GM10248 (cell line): Measurements from ENCODE around the gene TRIM47.

ENCODE experiments used
- CTCF ChIA-PET: fragments of 300-600 bp; sonication (Branson Sonifier 250); formaldehyde crosslinking; extraction: SDS; loops from one replicate; lab custom pipeline; 2021; ENCODE audit warnings: antibody characterized with exemption; lab: Yijun Ruan, JAX
- POLR2A ChIA-PET: fragments of 350-650 bp; sonication (Branson Sonifier 250); formaldehyde crosslinking; extraction: SDS; loops from one replicate; lab custom pipeline; 2020; ENCODE audit warnings: antibody characterized with exemption; lab: Yijun Ruan, JAX
- DNase-seq: peaks from one replicate; pipeline ENCODE4 v3.0.0; 2012; ENCODE audit errors: extremely low spot score
- CTCF ChIP-seq: IDR thresholded peaks from 2 replicates; pipeline ENCODE4 v1.5.1; 2012; ENCODE audit warnings: mild to moderate bottlenecking, low read depth; ENCODE audit errors: extremely low read depth, missing control alignments, control extremely low read depth

Gene TRIM47

GRCh38 chr17:75922963-75923874 is 44.8 kb upstream of the TRIM47 start:
- no peak for DNase-seq
- POLR2A ChIA-PET = no interaction called here
- no peak for TF ChIP-seq CTCF
- CTCF ChIA-PET = interaction anchor here (0.8 to 1.5 kb wide), 3 partner anchors 18 to 27 kb away, joined by 3 to 4 read pairs (median 3); partner anchors contain the start of gene FBF1

- ChIA-PET POLR2A (no interaction called here), CTCF (interaction anchor here (0.9 to 1.1 kb wide), 3 partner anchors 17 to 23 kb away, joined by 3 to 4 read pairs (median 4); partner anchors contain the start of gene FBF1)
- TF ChIP-seq CTCF = no peak
- DNase-seq = no peak
These were observed 44.0 kb upstream of the TRIM47 start for GRCh38 chr17:75922173-75922961.

- no peak for DNase-seq
- POLR2A ChIA-PET = no interaction called here
- CTCF ChIA-PET = interaction anchor here (0.8 to 1.4 kb wide), 5 partner anchors 8 to 39 kb away, joined by 3 to 4 read pairs (median 3); partner anchors contain the start of gene FBF1
- TF ChIP-seq CTCF = no peak
These were observed 43.2 kb upstream of the TRIM47 start for GRCh38 chr17:75921596-75921995.

- POLR2A ChIA-PET = interaction anchor here (0.5 to 0.7 kb wide), 2 partner anchors 12 to 24 kb away, joined by 3 to 6 read pairs; partner anchors contain the start of gene TRIM65
- no peak for DNase-seq
- CTCF ChIA-PET = interaction anchor here (0.7 to 2.2 kb wide), 6 partner anchors 10 to 262 kb away, joined by 3 to 7 read pairs (median 4); no protein-coding TSS in a partner anchor
- TF ChIP-seq CTCF = no peak
These were observed 41.7 kb upstream of the TRIM47 start for GRCh38 chr17:75920045-75920560.

DNA sequence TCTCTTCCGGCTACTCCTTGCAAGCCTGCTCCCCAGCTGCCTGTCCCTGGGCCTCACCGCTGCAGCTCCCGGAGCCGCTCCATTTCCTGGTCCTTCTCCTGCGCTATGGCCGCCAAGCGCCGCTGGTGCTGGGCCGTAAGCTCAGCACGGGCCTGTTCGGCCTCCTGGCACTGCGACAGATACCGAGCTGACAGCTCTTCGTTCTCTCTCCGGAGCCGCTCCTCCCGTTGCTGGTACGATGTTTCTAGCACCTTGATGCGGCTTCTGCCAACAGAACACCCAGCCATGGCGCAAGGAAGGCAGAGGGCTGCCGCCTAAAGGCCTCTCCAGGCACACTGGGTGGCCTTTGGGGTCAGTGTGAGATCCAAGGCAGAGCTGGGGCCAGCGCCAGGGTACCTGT is 41.2 kb upstream of the TRIM47 start:
- ChIA-PET POLR2A (interaction anchor here (0.5 to 0.7 kb wide), 2 partner anchors 13 to 23 kb away, joined by 3 to 6 read pairs; partner anchors contain the start of gene TRIM65), CTCF (interaction anchor here (1.3 to 2.2 kb wide), 5 partner anchors 10 to 262 kb away, joined by 3 to 10 read pairs (median 6); no protein-coding TSS in a partner anchor)
- no peak for TF ChIP-seq CTCF
- no peak for DNase-seq
